DMS79 treated with DMSO at 0.1 percent for 48 hours (cell line): ENCODE measurements around the gene LIPG.

Experiments
- DNase-seq: peaks from one replicate; lab custom pipeline; 2025; lab: John Stamatoyannopoulos, UW

Gene LIPG

GRCh38 chr18:49546719-49547273 is 15.1 kb upstream of the LIPG start:
- DNase-seq = no peak

GRCh38 chr18:49547701-49548100 is 14.2 kb upstream of the LIPG start:
- DNase-seq = no peak

DNA sequence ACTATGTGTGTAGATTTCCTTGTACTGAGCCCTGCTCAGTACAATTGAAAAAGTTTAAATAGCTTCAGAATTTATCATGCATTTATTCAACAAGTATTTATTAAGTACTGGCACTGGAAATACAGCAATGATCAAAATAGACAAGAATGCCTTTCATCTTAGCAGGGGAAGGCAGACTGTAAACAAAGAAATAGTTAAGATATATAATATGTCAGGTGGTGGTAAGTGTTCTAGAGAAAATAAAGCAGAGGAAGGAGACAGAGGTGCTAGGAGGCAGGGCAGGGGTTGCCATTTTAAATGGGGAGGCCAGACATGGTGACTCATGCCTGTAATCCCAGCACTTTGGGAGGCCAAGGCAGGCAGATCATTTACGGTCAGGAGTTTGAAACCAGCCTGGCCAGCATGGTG is 13.6 kb upstream of the LIPG start:
- DNase-seq = no peak

- no peak for DNase-seq
Measured at GRCh38 chr18:49550621-49551339, 11.1 kb upstream of the LIPG start.

- no peak for DNase-seq
Measured at GRCh38 chr18:49553003-49553402, 8.9 kb upstream of the LIPG start.

DNA sequence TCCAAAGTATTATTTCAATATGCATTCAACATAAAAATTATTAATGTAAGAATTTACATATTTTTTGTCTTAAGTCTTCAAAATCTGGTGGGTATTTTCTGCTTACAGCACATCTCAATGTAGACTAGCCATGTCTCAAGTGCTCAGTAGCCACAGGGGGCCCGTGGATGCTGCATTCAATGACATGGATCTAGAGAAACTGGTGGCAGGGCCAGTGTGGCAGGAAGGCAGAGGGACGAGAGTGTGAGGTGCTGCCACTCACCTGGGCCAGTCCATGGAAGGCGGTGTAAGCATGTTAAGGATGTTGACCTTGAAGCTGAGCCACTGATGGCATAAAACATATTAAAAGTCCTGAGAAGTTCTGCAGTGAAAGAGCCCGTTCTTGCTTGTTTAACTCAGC is 6.2 kb upstream of the LIPG start:
- no peak for DNase-seq

- DNase-seq = no peak
Measured at GRCh38 chr18:49558356-49558755, 3.5 kb upstream of the LIPG start.

GRCh38 chr18:49559326-49559931 is 2.4 kb upstream of the LIPG start:
- peak; percentile 67 for DNase-seq

DNA sequence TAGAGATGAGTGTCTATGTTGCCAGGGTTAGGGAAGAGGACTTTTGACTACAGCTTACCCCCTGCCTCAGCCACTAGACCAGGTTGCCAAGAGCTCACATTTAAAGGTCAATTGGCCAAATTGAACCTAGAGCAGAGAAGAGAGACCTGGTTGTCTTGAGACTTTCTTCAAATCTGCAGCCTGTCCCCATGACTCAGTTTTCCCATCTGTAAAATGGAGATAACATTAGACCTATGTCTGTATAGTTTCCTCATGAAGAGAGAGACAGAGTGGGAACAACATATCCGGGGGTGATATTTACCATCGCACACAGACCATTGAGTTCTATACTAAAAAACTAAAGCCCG is 1.6 kb upstream of the LIPG start:
- no peak for DNase-seq

DNA sequence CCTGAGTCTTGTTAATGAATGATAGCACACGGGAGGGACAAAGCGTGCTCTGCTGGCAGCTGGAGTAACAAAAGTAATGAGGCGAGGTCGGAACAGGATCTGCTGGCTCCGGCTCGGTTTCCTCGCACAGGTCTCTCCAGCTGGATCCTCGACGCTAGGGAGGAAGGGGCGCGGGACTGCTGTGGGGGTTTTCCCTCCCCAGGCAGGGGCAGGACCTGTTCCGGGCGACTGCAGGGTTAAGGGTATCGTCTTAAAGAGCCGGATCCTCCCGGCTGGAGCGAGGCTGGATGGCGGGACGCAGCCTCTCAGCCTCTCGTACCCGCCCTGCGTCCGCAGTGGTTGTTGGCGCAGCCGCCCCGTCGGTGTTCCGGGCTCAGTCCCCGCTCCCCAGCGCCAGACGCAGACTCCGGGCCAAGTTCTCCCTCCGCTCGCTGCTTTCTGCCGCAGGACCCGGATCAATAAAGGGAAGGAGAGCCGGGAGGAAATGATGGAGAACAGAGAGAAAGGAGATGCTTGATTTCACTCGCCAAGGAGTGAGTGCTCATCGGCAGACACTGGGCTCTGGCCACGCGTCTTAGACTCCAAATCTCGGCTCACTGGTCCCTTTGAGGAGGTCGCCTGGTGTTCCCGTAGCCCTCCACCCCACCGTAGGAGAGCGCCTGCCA is 1.1 kb upstream of the LIPG start:
- DNase-seq = peak; percentile 64

DNA sequence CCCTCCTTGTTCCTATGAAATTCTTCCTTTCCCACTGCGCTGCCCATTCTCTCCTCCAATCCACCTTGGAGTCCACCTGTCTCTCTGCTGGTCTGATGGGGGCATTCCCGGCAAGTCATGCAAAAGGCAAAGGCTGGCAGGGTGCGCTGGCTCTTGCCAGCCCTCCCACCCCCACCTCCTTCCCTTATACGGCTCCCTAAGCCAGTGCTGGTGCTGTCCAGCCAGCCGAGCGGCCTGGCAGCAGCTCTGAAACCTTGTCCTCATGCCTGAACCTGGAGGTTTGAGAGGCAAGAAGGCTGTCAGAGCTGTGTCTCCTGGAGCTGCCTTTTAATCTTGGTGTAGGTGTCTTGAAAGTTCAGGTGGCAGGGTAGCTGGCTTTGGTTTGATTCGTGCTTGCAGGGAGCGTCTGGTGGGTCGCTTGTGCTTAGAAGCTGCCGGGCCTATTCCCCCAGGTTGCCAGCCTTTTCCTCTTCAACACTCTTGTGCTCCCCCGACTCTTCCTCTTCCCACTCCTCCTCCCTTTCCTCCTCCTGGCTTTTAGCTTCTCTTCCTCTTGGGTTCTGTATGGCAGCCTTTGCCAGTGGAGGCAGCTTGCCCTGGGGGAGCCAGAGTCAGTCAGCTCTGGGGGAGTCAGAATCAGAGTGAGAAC is 748 bp downstream of the LIPG start:
- DNase-seq = peak; percentile 20

- no peak for DNase-seq
Measured at GRCh38 chr18:49563130-49563540, 1.3 kb downstream of the LIPG start.

DNA sequence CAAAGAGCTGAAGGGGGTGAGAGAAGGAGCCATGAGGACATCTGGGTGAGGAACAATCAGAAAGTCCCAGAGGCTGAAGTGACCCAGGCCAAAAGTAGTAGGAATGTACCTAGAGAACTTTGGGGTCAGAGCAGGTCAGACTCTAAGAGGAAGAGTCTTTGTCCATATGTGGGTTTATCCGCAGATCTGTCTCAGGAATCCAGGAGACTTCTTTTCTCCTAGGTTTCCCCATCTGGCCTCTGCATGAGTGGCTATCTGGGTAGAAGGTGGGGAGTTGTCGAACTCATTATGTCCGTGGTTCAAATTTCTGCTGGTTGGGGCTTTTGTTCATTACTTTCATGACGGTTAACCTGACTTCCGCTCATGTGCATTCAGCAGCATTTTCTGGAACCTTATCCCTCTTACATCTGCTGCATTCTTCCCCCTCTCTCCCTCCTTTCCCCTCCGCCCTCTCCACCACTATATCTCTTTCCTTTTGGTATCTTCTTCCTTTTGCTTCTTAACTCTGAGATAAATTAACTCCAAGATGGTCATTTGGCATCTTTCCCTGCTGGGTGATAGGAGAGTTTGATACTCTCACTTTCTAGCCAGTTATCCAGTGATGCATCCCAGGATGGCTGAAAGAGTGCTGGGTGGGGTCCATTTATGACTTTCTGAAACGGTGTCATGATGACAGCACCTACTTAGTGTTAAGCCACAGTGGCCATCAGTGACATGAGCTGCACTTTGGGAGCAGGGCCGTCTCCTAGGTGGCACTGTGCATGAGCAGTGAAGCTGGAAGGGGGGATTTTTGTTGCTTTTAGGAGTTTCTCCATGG is 2.1 kb downstream of the LIPG start:
- DNase-seq = no peak

- no peak for DNase-seq
Measured at GRCh38 chr18:49564518-49564834, 2.6 kb downstream of the LIPG start.

- no peak for DNase-seq
Measured at GRCh38 chr18:49565101-49565500, 3.2 kb downstream of the LIPG start.

- peak; percentile 97 for DNase-seq
Measured at GRCh38 chr18:49565612-49566011, 3.8 kb downstream of the LIPG start.

- no peak for DNase-seq
Measured at GRCh38 chr18:49566217-49566770, 4.4 kb downstream of the LIPG start.

DNA sequence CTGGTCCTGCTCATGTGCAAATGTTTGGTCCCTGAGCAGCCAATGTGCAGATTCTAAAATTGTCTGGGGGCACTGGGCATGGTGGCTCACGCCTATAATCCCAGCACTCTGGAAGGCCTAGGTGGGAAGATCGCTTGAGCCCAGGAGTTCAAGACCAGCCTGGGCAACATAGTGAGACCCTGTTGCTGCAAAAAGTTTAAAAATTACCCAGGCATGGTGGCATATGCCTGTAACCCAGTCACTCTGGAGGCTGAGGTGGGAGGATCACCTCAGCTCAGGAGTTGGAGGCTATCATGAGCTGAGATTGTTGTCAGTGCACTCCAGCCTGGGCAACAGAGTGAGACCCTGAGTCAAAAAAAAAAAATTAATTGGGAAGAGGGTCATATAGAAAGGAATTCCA is 5.1 kb downstream of the LIPG start:
- no peak for DNase-seq

DNA sequence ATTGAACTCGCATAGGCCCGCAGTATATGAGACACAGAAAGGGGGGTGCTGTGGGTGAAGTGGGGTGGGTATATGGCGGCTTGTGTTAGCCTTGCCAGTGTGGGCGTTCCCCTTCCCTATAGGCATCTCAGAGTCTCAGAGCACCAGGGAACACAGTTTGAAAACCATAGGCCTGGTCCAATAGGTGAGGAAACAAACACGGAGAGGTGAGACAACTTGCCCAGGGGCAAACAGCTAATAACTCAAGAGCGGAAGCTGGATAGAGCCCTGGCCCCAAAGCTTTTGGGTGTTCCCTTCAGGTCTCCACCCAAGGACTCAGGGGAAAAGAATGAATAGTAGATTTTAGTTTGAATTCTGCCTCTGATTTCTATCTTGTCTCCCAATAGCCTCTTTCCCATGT is 7.9 kb downstream of the LIPG start:
- DNase-seq = no peak

- DNase-seq = no peak
Measured at GRCh38 chr18:49570836-49571235, 9.0 kb downstream of the LIPG start.

DNA sequence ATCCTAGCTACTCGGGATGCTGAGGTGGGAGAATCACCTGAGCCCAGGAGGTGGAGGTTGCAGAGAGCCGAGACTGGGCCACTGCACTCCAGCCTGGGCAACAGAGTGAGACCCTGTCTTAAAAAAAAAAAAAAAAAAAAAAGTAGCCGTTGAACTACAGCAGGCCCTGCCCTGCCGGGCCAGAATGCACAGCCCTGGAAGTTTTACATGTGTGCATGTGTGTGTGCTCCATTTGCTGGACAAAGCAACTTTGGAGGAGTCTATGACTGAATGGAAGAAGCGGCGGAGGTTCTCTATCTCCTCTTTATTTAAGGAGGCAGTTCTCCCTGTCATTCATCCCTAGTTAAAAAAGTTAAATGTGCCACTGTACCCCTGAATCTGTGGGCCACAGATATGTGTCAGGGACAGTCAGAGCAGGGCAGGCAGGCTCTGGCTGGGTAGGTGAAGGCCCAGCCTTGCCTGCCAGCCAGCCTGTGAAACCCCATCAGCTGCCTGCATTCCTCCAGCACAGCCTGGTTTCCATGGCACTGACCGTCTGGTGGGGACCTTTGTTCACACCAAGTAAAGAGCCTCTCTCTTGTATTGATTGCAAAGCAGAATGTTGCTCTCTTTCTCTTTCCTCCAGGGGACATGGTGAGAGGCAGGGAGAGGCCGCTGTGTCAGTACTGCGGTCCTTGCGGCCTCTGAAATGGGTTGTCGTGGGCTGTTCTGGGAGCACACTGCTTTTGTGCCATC is 10.9 kb downstream of the LIPG start:
- no peak for DNase-seq
